A673 (cell line): ENCODE results near the gene CTRL. TPM values are rescaled to one million over a fixed set of nuclear protein-coding genes. Genes with fewer than 3 reads are reported as not detected.
"Not testable (repeated sequence)": the region's sequence is repeated elsewhere in the genome, so short reads cannot be mapped to it uniquely, and the experiment has no call there.

Source experiments
- BruUV-seq: library from RNA; stranded (reverse); fragments of 400-500 nt; replicated peaks from 2 replicates; lab custom pipeline; 2021; lab: Mats Ljungman, UMichigan
- CTCF ChIA-PET: fragments of 300-600 bp; sonication (Branson Sonifier 250); formaldehyde crosslinking; loops from one replicate; lab custom pipeline; 2022; ENCODE audit warnings: antibody characterized with exemption; lab: Charles Lee
- POLR2A ChIA-PET: fragments of 300-600 bp; sonication (Branson Sonifier 250); formaldehyde crosslinking; loops from one replicate; lab custom pipeline; 2022; ENCODE audit warnings: antibody characterized with exemption; ENCODE audit not compliant: low non-redundant PET; lab: Charles Lee
- DNase-seq: peaks from one replicate; pipeline ENCODE4 v3.0.0-alpha.2; 2015; ENCODE audit warnings: low spot score
- H3K27ac ChIP-seq: fragments of 200-600 bp; sonication (generic); 2 replicates; pipeline ENCODE4 v1.5.1; 2016; ENCODE audit warnings: mixed run types, low read depth, mild to moderate bottlenecking, mixed read lengths, antibody characterized with exemption, low read length; ENCODE audit not compliant: poor library complexity, severe bottlenecking
- H3K27me3 ChIP-seq: fragments of 200-600 bp; sonication (generic); replicated peaks from 2 replicates; pipeline ENCODE4 v1.6.1; 2017; ENCODE audit warnings: mixed run types, low read depth, mild to moderate bottlenecking, mixed read lengths, antibody characterized with exemption, low read length; ENCODE audit not compliant: insufficient read depth, poor library complexity
- H3K36me3 ChIP-seq: fragments of 200-600 bp; sonication (generic); 2 replicates; pipeline ENCODE4 v1.6.1; 2016; ENCODE audit warnings: mixed run types, mild to moderate bottlenecking, mixed read lengths, antibody characterized with exemption, low read length; ENCODE audit not compliant: insufficient read depth, poor library complexity, severe bottlenecking
- H3K4me1 ChIP-seq: fragments of 200-600 bp; sonication (generic); 2 replicates; pipeline ENCODE4 v1.6.1; 2017; ENCODE audit warnings: mixed run types, mild to moderate bottlenecking, mixed read lengths, antibody characterized with exemption, low read length; ENCODE audit not compliant: insufficient read depth, poor library complexity, severe bottlenecking
- H3K4me3 ChIP-seq: fragments of 200-600 bp; sonication (generic); 2 replicates; pipeline ENCODE4 v1.5.1; 2016; ENCODE audit warnings: low read depth, mixed run types, mild to moderate bottlenecking, mixed read lengths, low read length; ENCODE audit not compliant: poor library complexity, severe bottlenecking
- H3K9me3 ChIP-seq: fragments of 200-600 bp; sonication (generic); 2 replicates; pipeline ENCODE4 v1.6.1; 2016; ENCODE audit warnings: mixed run types, low read depth, mild to moderate bottlenecking, mixed read lengths, antibody characterized with exemption, low read length; ENCODE audit not compliant: poor library complexity, severe bottlenecking
- EZH2 ChIP-seq: fragments of 200-600 bp; sonication (generic); IDR thresholded peaks from 2 replicates; pipeline ENCODE4 v1.6.1; 2017; ENCODE audit warnings: borderline replicate concordance, low read depth, mild to moderate bottlenecking, mixed read lengths, antibody characterized with exemption, low read length; ENCODE audit not compliant: poor library complexity, severe bottlenecking
- intact Hi-C: fragments of 100-400 bp; cut with micrococcal nuclease; formaldehyde crosslinking; loops from one replicate; pipeline ENCODE4 v1.10.0; 2022; ENCODE audit not compliant: unreplicated experiment
- total RNA-seq: library from RNA; stranded (reverse); gene quantifications from 2 replicates; pipeline ENCODE4 v1.2.3, GENCODE V29; 2021
- TF ChIP-seq, protein P1 (sequence below): fragments of 300-800, 200-600 bp; sonication (generic); conservative IDR thresholded peaks from 2 replicates; pipeline ENCODE4 v1.5.1; 2017; ENCODE audit warnings: low read depth, mild to moderate bottlenecking, antibody characterized with exemption, low read length, moderate library complexity, mixed read lengths

CTRL gene
- total RNA-seq, 1 experiment from 2014 or later: 2.9 TPM

DNA sequence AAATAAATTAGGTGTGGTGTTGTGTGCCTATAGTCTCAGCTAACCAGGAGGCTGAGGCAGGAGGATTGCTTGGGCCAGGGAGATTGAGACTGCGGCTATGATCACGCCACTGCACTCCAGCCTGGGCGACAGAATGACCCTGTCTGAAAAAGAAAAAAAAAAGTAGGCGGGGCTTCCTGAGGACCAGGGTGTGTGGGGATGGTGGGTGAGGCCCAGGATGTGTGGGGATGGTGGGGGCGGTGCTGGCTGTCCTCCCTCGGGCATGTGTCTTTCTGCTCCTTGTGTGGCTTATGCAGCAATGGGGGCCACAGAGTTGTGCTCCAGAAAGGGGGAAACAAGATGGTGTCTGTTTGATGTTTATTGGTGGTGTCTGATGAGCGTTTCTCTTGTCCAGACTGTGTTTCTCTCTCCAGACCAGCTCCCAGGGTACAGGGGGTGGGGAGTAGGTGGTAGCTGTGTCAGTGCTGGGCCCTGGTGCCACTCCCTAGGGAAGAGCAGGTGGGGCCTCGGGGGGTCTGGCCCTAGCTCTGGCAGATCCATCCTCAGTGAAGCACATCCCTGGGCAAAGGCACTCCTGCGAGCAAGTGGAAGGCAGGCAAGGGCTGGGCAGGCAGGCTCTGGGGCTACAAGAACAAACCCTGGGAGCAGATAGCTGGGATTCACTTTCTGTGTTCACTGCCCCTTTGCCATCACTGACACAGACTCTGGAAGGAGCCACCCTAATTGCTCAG is 10.0 kb upstream of the CTRL start:
- Histone ChIP-seq H3K4me3 (no peak overlapping the region), H3K36me3 (peaks cover 17% of the 10 kb centered on the region), H3K9me3 (no peaks in the 10 kb centered on the region), H3K27ac (no peak overlapping the region), H3K4me1 (peaks cover 7% of the 10 kb centered on the region), H3K27me3 (no peaks in the 10 kb centered on the region)
- BruUV-seq: no TSS peak
- TF ChIP-seq, protein P1, sequence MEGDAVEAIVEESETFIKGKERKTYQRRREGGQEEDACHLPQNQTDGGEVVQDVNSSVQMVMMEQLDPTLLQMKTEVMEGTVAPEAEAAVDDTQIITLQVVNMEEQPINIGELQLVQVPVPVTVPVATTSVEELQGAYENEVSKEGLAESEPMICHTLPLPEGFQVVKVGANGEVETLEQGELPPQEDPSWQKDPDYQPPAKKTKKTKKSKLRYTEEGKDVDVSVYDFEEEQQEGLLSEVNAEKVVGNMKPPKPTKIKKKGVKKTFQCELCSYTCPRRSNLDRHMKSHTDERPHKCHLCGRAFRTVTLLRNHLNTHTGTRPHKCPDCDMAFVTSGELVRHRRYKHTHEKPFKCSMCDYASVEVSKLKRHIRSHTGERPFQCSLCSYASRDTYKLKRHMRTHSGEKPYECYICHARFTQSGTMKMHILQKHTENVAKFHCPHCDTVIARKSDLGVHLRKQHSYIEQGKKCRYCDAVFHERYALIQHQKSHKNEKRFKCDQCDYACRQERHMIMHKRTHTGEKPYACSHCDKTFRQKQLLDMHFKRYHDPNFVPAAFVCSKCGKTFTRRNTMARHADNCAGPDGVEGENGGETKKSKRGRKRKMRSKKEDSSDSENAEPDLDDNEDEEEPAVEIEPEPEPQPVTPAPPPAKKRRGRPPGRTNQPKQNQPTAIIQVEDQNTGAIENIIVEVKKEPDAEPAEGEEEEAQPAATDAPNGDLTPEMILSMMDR: no peak
- no peak for TF ChIP-seq EZH2
- no peak for DNase-seq
- intact Hi-C loops: no loop called here
- ChIA-PET CTCF (interaction anchor here (0.5 to 1.0 kb wide), 3 partner anchors 106 to 172 kb away, joined by 3 to 12 read pairs (median 3); no protein-coding TSS in a partner anchor), POLR2A (no interaction called here)

DNA sequence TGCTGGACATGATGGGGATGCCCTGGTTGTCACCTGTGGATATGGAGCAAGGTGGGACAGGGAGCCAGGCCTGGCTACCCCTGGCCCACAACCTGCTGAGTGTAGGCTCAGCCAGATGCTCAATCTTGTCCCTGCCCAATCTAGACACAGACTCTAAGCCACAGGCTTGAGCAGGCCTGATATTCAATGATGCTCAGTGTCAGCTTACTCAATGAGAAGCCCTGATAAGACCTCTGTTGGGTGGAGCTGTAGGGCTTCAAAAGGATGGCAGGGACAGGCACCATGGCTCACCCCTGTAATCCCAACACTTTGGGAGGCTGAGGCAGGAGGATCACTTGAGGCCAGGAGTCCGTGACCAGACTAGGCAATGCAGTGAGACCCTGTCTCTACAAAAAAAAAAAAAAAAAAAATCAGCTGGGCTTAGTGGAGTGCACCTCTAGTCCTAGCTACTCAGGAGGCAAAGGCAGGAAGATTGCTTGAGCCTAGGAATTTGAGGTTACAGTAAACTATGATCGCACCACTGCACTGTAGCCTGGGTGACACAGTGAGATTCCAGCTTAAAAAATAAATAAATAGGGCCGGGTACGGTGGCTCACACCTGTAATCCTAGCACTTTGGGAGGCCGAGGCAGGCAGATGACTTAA is 8.9 kb upstream of the CTRL start:
- no peaks in the 10 kb centered on the region for H3K9me3 ChIP-seq
- BruUV-seq: no TSS peak
- peaks cover 7% of the 10 kb centered on the region for H3K4me1 ChIP-seq
- intact Hi-C loops: no loop called here
- ChIA-PET POLR2A (no interaction called here), CTCF (interaction anchor here (0.6 kb wide), 2 partner anchors 49 to 233 kb away, joined by 3 to 9 read pairs; no protein-coding TSS in a partner anchor)
- no peaks in the 10 kb centered on the region for H3K27me3 ChIP-seq
- H3K27ac ChIP-seq: no peak overlapping the region
- no peak for DNase-seq
- peaks cover 9% of the 10 kb centered on the region for H3K36me3 ChIP-seq
- TF ChIP-seq, protein P1: no peak
- TF ChIP-seq EZH2: no peak
- no peak overlapping the region for H3K4me3 ChIP-seq

- CTCF ChIA-PET: interaction anchor here (0.6 kb wide), 1 partner anchor 232 kb away, joined by 9 read pairs; no protein-coding TSS in a partner anchor
- no peak for TF ChIP-seq EZH2
- TF ChIP-seq, protein P1: no peak
- Histone ChIP-seq H3K4me3 (no peak overlapping the region), H3K9me3 (no peaks in the 10 kb centered on the region), H3K27ac (no peak overlapping the region), H3K27me3 (no peaks in the 10 kb centered on the region), H3K4me1 (peaks cover 7% of the 10 kb centered on the region), H3K36me3 (peaks cover 6% of the 10 kb centered on the region)
- intact Hi-C loops: no loop called here
- BruUV-seq: no TSS peak
- DNase-seq: no peak
- POLR2A ChIA-PET: interaction anchor here (0.6 kb wide), 1 partner anchor 101 kb away, joined by 3 read pairs; no protein-coding TSS in a partner anchor
These were observed 8.1 kb upstream of the CTRL start for GRCh38 chr16:67939507-67940445.

DNA sequence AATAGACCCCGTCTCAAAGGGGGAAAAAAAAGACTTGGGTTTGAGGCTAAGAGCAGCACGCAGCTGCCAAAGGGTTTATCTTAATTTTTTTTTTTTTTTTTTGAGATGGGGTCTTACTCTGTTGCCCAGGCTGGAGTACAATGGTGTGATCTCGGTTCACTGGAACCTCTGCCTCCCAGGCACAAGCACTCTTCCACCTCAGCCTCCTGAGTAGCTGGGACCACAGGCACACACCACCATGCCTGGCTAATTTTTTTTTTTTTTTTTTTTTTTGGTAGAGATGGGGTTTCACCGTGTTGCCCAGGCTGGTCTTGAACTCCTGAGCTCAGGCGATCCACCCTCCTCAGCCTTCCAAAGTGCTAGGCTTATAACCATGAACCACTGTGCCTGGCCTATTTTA is 6.1 kb upstream of the CTRL start:
- H3K9me3 ChIP-seq, H3K27me3 ChIP-seq, BruUV-seq, intact Hi-C loops, POLR2A ChIA-PET, DNase-seq, H3K27ac ChIP-seq, H3K36me3 ChIP-seq: not testable (repeated sequence)
- CTCF ChIA-PET: interaction anchor here (0.6 kb wide), 2 partner anchors 104 to 1378 kb away, joined by 3 to 7 read pairs; no protein-coding TSS in a partner anchor
- Histone ChIP-seq H3K4me3 (peak overlapping the region; percentile 85), H3K4me1 (peaks cover 16% of the 10 kb centered on the region)
